Progenitor cell of endocrine pancreas (in vitro differentiated cells): ENCODE results near the gene SCN4B. TPM values are rescaled to one million over a fixed set of nuclear protein-coding genes. Genes with fewer than 3 reads are reported as not detected.
A peak's percentile ranks its signal among the peaks of the same experiment; 100 is the strongest.
"Not testable (repeated sequence)": the region's sequence is repeated elsewhere in the genome, so short reads cannot be mapped to it uniquely, and the experiment has no call there.

Source experiments
- DNase-seq: peaks from one replicate; pipeline ENCODE4 v3.0.0; 2021; ENCODE audit warnings: low spot score; ENCODE audit not compliant: unreplicated experiment
- H3K27ac Mint-ChIP-seq: 2 replicates; pipeline ENCODE4 v1.8.0; 2021; ENCODE audit warnings: mild to moderate bottlenecking, moderate library complexity, mixed read lengths
- H3K27me3 Mint-ChIP-seq: 2 replicates; pipeline ENCODE4 v1.8.0; 2021; ENCODE audit warnings: mixed read lengths
- H3K36me3 Mint-ChIP-seq: 2 replicates; pipeline ENCODE4 v1.8.0; 2022; ENCODE audit warnings: mixed read lengths; ENCODE audit not compliant: insufficient read depth
- H3K4me1 Mint-ChIP-seq: 2 replicates; pipeline ENCODE4 v1.8.0; 2021; ENCODE audit warnings: low read depth, mixed read lengths
- H3K4me3 Mint-ChIP-seq: 2 replicates; pipeline ENCODE4 v1.8.0; 2021; ENCODE audit warnings: low read depth, mild to moderate bottlenecking, moderate library complexity, mixed read lengths
- H3K9me3 Mint-ChIP-seq: 2 replicates; pipeline ENCODE4 v1.8.0; 2021; ENCODE audit warnings: low read depth, mixed read lengths
- total RNA-seq: library from RNA; stranded (reverse); gene quantifications from 2 replicates; pipeline ENCODE4 v1.2.1, GENCODE V29; 2021
- TF ChIP-seq, protein P1 (sequence below): fragments of 200-600 bp; sonication (generic); IDR thresholded peaks from one replicate; pipeline ENCODE4 v1.5.0; 2021; ENCODE audit warnings: antibody characterized with exemption, mild to moderate bottlenecking; ENCODE audit not compliant: unreplicated experiment

SCN4B gene
- total RNA-seq, 1 donor from 2014 or later, result not detected

DNA sequence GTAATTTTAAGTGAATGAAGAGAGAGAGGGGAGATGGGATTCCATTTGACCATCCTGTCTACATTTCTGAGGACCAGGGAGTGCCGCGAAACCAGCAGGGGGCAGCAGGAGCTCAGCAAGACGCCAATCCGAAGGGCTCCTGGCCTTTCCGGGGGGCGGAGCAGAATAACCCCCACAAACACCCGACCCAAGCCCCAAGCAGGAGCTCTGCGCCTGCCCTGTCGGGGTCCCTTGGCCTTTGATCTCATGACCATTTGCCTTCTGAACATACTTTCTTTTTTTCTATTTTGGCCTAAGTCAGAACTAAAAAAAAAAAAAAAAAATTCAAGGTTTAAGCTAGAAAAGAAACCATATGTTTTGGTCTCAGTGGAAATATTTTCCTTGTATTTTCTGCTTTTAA, 45.7 kb upstream of the SCN4B start:
- TF ChIP-seq, protein P1, sequence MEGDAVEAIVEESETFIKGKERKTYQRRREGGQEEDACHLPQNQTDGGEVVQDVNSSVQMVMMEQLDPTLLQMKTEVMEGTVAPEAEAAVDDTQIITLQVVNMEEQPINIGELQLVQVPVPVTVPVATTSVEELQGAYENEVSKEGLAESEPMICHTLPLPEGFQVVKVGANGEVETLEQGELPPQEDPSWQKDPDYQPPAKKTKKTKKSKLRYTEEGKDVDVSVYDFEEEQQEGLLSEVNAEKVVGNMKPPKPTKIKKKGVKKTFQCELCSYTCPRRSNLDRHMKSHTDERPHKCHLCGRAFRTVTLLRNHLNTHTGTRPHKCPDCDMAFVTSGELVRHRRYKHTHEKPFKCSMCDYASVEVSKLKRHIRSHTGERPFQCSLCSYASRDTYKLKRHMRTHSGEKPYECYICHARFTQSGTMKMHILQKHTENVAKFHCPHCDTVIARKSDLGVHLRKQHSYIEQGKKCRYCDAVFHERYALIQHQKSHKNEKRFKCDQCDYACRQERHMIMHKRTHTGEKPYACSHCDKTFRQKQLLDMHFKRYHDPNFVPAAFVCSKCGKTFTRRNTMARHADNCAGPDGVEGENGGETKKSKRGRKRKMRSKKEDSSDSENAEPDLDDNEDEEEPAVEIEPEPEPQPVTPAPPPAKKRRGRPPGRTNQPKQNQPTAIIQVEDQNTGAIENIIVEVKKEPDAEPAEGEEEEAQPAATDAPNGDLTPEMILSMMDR, result peak; percentile 90
- Mint-ChIP-seq H3K27me3 (no peaks in the 10 kb centered on the region), H3K4me3 (no peak overlapping the region), H3K4me1 (peaks cover 25% of the 10 kb centered on the region), H3K9me3 (no peaks in the 10 kb centered on the region), H3K27ac (no peak overlapping the region), H3K36me3 (no peaks in the 10 kb centered on the region)
- peak; percentile 67 for DNase-seq

DNA sequence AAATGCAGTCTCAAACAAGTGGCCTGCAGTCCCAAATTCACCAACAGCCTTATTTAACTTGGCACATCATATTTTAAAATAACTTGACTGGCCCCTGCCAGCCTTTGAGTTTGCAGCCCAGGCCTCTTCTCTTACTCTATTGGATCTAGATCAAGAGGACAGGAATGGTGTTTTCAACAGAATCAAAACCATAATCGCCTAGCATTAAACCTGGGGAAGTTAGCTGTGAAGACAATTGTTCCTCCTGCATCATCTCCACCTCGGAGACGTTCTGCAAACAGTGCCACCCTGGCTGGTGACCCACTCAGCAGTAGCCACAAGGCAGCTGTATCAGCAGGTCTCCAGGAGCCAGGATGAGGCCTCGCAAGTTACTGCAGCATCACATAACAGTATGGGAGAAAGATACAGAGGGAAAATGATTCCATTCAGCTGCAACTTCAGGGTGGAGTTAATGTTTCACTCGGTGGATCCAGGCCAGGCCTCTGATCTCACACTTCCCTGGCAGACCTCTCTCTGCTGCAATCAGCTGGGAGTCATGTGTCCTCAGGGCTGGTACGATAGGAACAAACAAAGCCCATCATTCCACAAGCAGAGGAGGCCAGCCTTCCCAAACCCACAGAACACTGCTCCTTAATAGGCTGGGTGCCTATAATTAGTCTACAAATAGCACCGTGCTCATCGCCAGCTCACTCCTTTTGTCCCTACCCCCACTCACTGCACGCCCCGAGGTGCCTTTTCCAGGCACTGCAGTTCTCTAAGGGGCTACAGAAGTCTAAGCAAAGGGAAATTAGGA, 42.4 kb upstream of the SCN4B start:
- no peaks in the 10 kb centered on the region for H3K36me3 Mint-ChIP-seq
- H3K27ac Mint-ChIP-seq, result peak overlapping the region; percentile 91
- H3K4me1 Mint-ChIP-seq, result peaks cover 25% of the 10 kb centered on the region
- H3K27me3 Mint-ChIP-seq, result no peaks in the 10 kb centered on the region
- H3K9me3 Mint-ChIP-seq, result peaks cover 3% of the 10 kb centered on the region
- DNase-seq, result peak; percentile 31
- no peak overlapping the region for H3K4me3 Mint-ChIP-seq
- TF ChIP-seq, protein P1, result no peak

DNA sequence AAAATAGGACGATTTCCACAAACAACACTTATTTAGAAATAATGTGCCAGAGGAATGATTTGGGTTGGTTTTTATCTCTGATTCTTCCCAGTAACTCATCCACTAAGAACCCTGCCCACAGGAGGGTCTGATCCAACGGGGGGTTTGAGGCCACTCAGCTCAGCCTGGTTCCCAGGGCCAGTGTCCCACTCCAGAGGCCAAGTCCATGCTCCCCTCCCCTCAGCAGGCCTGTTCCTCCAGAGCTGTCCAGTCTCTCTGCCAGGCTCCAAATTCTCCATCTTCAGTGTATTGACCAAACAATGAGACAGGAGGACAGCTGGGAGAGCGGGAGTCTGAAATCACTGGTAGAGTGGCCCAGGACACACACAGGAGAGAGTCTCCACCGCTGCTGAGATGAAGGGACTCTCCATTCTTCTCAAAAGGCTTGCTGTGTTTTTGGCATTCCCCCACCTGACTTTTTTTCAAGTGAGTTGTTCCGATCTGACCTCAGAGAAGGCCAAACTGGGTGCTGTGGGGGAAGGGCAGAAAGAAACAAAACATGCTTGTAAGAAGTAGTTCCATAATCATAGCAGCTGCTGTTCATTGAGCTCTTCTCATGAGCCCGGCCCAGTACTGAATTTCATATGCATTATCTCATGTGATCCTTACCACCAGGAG, 41.4 kb upstream of the SCN4B start:
- Mint-ChIP-seq H3K27me3 (no peaks in the 10 kb centered on the region), H3K36me3 (no peaks in the 10 kb centered on the region), H3K4me3 (no peak overlapping the region), H3K9me3 (peaks cover 7% of the 10 kb centered on the region), H3K27ac (peak overlapping the region; percentile 89), H3K4me1 (peaks cover 25% of the 10 kb centered on the region)
- no peak for DNase-seq
- TF ChIP-seq, protein P1, result no peak

DNA sequence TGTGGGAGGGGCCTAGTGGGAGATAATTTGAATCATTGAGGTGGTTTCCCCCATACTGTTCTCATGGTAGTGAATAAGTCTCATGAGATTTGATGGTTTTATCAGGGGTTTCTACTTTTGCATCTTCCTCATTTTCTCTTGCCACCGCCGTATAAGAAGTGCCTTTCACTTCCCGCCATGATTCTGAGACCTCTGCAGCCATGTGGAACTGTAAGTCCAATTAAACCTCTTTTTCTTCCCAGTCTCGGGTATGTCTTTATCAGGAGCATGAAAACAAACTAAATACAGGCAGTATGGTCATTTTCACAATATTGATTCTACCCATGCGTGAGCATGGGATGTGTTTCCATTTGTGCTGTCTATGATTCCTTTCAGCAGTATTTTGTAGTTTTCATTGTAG, 40.2 kb upstream of the SCN4B start:
- H3K9me3 Mint-ChIP-seq, H3K27ac Mint-ChIP-seq, H3K27me3 Mint-ChIP-seq, H3K4me3 Mint-ChIP-seq, H3K36me3 Mint-ChIP-seq, DNase-seq: not testable (repeated sequence)
- peaks cover 21% of the 10 kb centered on the region for H3K4me1 Mint-ChIP-seq

DNA sequence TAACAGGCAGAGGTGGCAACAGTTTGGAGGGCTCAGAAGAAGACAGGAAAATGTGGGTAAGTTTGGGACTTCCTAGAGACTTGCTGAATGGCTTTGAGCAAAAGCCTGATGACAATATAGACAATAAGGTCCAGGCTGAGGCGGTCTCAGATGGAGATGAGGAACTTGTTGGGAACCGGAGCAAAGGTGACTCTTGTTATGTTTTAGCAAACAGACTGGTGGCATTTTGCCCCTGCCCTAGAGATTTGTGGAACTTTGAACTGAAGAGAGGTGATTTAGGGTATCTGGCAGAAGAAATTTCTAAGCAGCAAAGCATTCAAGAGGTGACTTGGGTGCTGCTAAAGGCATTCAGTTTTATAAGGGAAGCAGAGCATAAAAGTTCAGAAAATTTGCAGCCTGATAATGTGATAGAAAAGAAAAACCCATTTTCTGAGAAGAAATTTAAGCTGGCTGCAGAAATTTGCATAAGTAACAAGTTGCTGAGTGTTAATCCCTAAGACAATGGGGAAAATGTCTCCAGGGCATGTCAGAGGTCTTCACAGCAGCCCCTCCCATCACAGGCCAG, 38.4 kb upstream of the SCN4B start:
- H3K9me3 Mint-ChIP-seq, H3K4me3 Mint-ChIP-seq, H3K36me3 Mint-ChIP-seq, DNase-seq, H3K27me3 Mint-ChIP-seq, H3K27ac Mint-ChIP-seq: not testable (repeated sequence)
- peaks cover 20% of the 10 kb centered on the region for H3K4me1 Mint-ChIP-seq

DNA sequence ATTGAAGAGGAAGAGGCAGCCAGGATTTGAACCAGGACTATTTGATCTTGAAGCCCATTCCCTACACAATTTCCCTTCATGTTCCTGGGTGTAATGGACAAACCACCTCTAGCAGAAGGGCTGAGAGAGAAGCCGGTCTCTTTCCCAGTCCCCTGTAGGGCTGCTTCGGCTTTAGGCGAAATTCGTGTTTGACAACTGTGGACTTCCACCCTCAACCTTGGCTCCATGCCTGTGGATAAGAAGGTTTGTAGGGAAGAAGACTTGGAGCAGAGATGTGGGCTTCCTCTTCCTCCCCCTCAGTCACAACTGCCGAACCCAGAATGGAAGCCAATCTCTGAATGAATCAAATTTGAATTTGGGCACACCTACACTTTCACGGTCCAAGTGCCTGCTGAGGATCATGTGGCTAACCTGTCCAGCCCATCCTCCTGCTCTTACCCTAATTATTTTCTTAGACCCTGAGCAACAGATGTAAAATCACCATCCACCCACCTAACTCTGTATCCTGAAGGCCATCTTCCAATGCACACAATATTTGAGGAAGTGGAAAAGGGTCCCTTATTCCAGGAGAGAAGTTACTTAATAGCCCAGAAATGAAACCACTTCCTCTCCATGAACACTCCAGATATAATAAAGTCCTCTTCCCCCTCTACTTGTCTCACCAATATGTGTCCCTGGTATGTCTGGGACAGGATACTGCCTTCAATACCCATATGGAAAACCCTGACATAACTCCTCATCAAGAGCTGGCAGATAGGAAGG, 33.9 kb upstream of the SCN4B start:
- Mint-ChIP-seq H3K27ac (no peak overlapping the region), H3K27me3 (peaks cover 19% of the 10 kb centered on the region), H3K4me3 (no peak overlapping the region), H3K36me3 (no peaks in the 10 kb centered on the region), H3K9me3 (peaks cover 4% of the 10 kb centered on the region), H3K4me1 (no peaks in the 10 kb centered on the region)
- no peak for DNase-seq
- TF ChIP-seq, protein P1, result no peak
